Stimulated activated CD4-positive, alpha-beta T cell treated with anti-CD3 and anti-CD28 coated beads, Interleukin-12 subunit alpha, Interleukin-12 subunit beta, amount 100 ng/mL, for 4 hours (primary cell): ENCODE data around the gene DGKK.
"Not testable (repeated sequence)": the region's sequence is repeated elsewhere in the genome, so short reads cannot be mapped to it uniquely, and the experiment has no call there.

Experiments
- DNase-seq: peaks from one replicate; pipeline ENCODE4 v3.0.0-alpha.2; 2020

DGKK gene

GRCh38 chrX:50430917-50431575, 39.6 kb downstream of the DGKK start:
- DNase-seq, result no peak

GRCh38 chrX:50428174-50428573, 42.5 kb downstream of the DGKK start:
- DNase-seq, result no peak

GRCh38 chrX:50407976-50408375, 62.6 kb downstream of the DGKK start:
- DNase-seq, result no peak

GRCh38 chrX:50403903-50404302, 66.7 kb downstream of the DGKK start:
- DNase-seq, result no peak

- no peak for DNase-seq
These were observed 67.7 kb downstream of the DGKK start for GRCh38 chrX:50402886-50403285.

GRCh38 chrX:50393902-50394301, 76.7 kb downstream of the DGKK start:
- no peak for DNase-seq

- DNase-seq, result no peak
These were observed 84.1 kb downstream of the DGKK start for GRCh38 chrX:50386520-50386919.

- no peak for DNase-seq
These were observed 88.8 kb downstream of the DGKK start for GRCh38 chrX:50381729-50382415.

- DNase-seq, result no peak
These were observed 95.0 kb downstream of the DGKK start for GRCh38 chrX:50375481-50376267.

- no peak for DNase-seq
These were observed 97.7 kb downstream of the DGKK start for GRCh38 chrX:50372966-50373365.

GRCh38 chrX:50343917-50344316, 126.7 kb downstream of the DGKK start:
- DNase-seq, result no peak

GRCh38 chrX:50333308-50333707, 137.3 kb downstream of the DGKK start:
- DNase-seq, result no peak

- DNase-seq, result not testable (repeated sequence)
These were observed 138.0 kb downstream of the DGKK start for GRCh38 chrX:50332668-50333067.

GRCh38 chrX:50327235-50327634, 143.4 kb downstream of the DGKK start:
- DNase-seq, result no peak
